GM12873 (cell line): ENCODE results near the gene GPR155.

Experiments
- CTCF ChIP-seq: IDR thresholded peaks from 2 replicates; pipeline ENCODE4 v1.5.1; 2012; ENCODE audit warnings: low read depth, mild to moderate bottlenecking, moderate library complexity, low read length, control low read depth; ENCODE audit not compliant: insufficient read depth; ENCODE audit errors: missing control alignments

The GPR155 gene

DNA sequence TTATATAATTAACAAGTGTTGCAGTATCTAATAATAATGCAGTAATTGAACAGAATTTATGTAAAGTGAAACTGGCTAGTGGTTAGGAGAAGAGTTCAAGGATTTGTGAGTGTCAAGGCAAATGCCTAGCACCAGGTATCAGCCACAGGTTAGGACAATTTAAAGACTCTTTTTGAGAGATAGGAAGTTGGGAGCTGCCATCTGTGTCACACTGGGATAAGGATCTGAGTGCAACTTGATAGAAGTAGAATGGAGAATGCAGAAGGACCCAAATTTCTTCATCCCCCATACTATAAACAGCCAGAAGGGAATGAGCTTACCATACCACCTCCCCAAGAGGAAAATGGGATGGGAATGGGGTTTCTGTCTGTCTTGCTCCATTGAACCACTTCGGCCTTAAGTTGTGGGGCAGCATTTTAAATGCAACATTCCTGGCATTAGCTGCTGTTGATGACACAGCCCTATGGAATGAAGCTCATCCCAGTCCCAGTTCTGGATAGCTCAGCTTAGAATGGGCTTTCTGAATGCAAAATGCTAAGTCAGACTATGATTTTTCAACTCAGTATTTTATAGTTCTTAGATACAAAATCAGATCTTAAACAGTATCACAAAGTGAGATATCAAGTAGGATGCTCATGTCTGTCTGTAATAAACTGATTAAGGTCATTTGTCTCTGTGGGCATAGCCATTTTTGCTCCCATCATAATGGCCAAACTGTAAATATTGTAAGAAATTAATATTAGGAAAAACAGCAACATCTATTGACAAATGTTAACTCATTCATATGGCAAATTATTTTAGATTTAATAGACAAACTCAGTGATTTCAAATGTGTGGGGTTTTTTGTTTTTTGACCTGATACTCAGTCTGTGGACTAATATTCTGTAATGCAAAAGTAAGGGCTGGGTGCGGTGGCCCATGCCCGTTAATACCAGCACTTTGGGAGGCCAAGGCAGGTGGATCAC, 44.0 kb downstream of the GPR155 start:
- no peak for TF ChIP-seq CTCF

GRCh38 chr2:174439950-174440349, 46.9 kb downstream of the GPR155 start:
- no peak for TF ChIP-seq CTCF

- TF ChIP-seq CTCF: no peak
Observed at GRCh38 chr2:174439323-174439722, 47.5 kb downstream of the GPR155 start.

DNA sequence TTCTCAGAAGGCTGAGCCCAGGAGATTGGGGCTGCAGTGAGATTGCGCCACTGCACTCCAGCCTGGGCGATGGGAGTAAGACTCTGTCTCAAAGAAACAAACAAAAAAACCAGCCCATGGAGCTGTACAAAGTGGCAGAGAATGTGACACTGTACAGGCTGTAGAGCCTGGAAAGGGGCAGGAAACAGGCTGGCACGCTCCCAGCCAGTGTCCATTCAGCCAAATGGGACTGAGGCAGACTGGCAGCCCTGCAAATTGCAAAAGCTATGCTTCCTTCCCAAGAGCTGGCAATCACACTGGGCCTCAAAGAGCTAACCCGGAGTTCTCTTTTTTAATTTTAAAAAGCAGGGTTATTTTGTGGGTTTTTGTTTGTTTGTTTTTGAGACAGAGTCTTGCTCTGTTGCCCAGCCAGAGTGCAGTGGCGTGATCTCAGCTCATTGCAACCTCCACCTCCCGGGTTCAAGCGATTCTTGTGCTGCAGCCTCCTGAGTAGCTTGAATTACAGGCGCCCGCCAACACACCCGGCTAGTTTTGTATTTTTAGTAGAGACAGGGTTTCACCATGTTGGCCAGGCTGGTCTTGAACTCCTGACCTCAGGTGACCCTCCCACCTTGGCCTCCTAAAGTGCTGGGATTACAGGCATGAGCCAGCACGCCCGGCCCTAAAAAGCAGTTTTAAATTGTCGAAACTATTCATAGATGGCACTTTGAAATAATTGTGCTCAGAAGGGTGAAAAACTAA, 48.5 kb downstream of the GPR155 start:
- TF ChIP-seq CTCF: no peak

DNA sequence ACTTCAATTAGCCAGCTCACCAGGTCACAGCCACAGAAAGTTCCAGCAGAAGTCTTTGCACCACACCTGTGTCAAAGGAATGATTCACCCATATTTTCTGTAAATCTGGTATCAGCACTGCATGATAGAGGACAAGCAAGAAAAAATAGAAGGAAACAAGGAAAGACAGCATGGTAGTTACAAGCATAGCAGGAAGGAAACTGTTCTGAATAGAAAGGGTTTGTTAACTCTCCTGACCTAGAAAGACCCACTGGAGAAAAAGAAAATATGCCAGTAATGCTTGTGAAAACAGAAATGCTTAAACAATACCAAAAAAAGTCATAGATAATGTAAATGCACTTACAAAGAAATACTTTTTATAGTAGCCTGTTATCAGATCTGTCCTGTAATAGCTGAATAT, 50.5 kb downstream of the GPR155 start:
- TF ChIP-seq CTCF: no peak

DNA sequence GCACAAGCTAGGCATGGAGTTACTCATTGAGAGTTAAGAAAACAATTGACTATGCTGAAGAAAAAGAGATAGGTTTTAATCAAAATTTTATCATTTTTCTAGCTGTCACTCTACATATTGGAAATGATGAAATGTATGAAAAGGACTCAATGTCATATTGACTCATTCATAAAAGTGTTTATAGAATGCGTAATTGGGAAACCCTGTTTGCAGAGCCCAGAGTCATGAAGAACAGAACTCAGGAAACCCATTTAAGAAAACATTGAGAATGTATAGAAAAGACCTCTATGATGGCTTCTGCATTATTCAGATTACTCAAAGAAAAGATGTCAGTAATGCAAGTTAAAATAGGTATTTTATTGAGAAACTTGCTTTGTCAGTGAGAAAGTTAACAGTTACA, 54.9 kb downstream of the GPR155 start:
- TF ChIP-seq CTCF: no peak

GRCh38 chr2:174430066-174430465, 56.8 kb downstream of the GPR155 start:
- no peak for TF ChIP-seq CTCF
